NCI-H187 treated with DMSO at 0.1 percent for 48 hours (cell line): ENCODE measurements around the gene ASCL1.

Source experiments
- DNase-seq: peaks from one replicate; lab custom pipeline; 2025; lab: John Stamatoyannopoulos, UW

The ASCL1 gene

DNA sequence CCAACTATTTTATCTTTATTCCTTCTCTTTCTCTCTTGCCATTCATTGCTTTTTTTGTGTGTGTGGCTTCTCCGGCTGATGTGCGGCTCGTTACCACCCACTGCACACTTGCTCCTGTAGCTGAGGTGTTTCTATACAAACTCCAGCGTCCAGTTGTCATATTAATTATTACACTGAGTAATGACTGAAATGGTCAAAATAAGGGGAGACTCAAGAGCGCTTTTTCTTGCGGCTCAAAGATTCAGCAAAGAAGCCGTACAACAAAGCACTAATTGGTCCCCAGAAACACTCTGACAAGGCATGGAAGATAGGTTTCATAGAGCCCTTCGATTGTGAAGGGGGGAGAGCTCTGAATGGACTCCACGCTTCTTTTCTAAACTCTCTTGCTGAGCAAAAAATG lies 5.6 kb upstream of the ASCL1 start:
- DNase-seq = no peak

DNA sequence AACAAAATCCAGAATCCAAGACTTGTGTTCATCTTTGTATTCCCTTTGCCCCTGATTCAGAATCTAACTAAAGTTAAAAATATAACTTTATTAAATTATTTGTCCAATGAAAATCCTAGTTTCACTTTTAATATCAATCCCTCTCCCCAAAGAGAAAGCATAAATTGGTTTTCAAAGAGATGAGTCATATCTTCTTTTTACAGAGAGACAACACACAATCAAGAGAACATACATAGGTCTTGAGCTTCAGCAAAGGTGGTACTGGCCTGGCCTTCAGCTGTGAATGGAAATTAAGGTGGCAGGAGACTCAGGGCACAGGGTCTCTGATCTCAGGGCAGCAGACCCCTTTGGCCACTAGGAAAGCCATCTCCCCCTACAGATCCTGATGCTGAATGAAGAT lies 4.3 kb upstream of the ASCL1 start:
- no peak for DNase-seq

DNA sequence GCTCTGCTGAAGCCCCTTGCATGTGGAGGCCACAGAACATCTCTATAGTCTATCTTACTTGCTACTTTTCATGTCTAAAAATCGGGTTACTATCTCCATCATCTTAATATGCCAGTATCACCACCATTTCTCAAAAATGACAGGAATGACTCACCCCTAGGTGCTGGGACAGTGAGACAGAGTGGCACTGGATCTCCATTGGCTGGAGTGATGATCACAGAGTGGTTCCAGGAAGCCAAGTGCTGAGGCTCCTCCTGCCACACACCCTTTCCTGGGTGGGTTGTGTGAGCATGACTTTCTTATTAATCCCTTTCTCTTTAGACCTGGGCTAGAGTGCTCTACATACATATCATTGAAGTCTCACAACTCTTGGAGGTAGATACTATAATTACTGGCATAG lies 3.3 kb upstream of the ASCL1 start:
- no peak for DNase-seq

DNA sequence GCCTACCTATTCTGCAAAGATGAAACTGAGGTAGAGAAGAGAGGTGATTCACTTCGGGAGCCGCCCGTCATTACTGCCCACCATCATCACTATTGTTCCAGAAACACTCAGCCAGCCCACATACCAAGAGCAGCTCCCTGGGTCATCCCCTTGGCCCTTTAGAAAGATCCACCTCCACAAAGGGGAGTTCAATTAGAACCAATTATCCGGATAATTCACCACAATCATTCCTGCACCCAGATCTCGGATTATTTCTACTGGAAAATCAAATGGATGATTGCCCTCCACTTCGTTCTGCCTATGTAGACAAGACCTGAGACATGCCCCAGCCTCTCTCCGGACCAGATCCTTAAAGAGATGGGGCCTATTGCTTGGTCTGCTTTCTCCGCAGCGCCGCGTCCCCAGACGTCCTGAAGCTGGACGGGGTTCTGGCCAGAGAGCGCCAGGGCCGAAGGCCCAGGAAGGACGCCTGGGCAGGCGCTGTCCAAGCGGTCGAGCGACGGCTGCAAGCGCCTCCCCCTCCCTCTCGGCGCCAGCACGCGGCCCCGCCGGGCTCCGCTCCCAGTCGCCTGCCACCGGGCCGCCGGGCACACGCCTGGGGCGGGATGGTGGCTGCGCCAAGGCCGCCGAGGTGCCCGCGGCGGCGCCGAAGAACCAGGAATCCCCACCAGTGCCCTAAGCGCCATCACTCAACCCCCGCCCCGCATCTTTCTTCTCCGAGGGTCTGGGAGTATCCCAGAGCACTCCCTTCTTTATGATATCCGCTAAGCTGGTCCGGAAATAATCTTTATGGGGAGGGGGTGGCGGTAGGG lies 1.3 kb upstream of the ASCL1 start:
- no peak for DNase-seq

DNA sequence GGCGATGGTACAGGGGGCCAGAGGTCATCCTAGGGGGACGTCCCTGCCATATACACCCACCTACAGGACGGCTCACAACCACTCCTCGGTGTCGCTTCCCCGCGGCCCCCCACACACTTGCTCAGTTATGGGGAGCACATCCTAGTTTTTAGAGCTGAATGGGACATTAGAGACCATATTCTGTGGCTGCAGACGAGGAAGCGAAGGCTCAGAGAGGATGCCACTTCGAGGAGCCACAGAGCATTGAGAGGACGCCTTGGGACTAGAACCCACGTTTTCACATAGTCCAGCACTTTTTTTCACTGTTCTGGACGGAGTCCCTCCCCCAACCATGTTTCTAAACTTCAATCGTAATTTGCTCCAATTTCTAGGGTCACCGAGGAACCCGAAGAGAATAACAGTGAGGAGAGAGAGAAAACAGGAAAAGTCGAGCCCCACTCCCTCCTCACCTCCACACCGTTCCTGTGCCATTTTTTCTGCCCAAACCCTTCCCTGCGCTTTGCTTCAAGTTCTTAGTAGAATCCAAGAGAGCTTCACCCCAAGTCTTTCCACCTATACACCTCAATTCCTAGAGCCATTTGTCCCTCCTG lies 641 bp upstream of the ASCL1 start:
- DNase-seq = no peak

DNA sequence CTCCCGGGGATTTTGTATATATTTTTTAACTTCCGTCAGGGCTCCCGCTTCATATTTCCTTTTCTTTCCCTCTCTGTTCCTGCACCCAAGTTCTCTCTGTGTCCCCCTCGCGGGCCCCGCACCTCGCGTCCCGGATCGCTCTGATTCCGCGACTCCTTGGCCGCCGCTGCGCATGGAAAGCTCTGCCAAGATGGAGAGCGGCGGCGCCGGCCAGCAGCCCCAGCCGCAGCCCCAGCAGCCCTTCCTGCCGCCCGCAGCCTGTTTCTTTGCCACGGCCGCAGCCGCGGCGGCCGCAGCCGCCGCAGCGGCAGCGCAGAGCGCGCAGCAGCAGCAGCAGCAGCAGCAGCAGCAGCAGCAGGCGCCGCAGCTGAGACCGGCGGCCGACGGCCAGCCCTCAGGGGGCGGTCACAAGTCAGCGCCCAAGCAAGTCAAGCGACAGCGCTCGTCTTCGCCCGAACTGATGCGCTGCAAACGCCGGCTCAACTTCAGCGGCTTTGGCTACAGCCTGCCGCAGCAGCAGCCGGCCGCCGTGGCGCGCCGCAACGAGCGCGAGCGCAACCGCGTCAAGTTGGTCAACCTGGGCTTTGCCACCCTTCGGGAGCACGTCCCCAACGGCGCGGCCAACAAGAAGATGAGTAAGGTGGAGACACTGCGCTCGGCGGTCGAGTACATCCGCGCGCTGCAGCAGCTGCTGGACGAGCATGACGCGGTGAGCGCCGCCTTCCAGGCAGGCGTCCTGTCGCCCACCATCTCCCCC lies 777 bp downstream of the ASCL1 start:
- DNase-seq = no peak

DNA sequence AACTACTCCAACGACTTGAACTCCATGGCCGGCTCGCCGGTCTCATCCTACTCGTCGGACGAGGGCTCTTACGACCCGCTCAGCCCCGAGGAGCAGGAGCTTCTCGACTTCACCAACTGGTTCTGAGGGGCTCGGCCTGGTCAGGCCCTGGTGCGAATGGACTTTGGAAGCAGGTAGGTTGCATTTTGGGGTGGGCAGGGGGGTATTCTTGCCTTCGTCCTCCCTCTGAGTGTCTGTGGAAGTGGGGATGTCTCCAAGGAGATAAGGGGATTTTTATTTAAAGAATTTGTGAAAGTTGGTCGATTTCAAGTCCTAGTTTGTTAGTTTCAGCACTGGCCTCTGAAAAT lies 1.3 kb downstream of the ASCL1 start:
- DNase-seq = no peak

DNA sequence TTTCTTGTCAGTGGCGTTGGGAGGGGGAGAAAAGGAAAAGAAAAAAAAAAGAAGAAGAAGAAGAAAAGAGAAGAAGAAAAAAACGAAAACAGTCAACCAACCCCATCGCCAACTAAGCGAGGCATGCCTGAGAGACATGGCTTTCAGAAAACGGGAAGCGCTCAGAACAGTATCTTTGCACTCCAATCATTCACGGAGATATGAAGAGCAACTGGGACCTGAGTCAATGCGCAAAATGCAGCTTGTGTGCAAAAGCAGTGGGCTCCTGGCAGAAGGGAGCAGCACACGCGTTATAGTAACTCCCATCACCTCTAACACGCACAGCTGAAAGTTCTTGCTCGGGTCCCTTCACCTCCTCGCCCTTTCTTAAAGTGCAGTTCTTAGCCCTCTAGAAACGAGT lies 1.9 kb downstream of the ASCL1 start:
- no peak for DNase-seq

DNA sequence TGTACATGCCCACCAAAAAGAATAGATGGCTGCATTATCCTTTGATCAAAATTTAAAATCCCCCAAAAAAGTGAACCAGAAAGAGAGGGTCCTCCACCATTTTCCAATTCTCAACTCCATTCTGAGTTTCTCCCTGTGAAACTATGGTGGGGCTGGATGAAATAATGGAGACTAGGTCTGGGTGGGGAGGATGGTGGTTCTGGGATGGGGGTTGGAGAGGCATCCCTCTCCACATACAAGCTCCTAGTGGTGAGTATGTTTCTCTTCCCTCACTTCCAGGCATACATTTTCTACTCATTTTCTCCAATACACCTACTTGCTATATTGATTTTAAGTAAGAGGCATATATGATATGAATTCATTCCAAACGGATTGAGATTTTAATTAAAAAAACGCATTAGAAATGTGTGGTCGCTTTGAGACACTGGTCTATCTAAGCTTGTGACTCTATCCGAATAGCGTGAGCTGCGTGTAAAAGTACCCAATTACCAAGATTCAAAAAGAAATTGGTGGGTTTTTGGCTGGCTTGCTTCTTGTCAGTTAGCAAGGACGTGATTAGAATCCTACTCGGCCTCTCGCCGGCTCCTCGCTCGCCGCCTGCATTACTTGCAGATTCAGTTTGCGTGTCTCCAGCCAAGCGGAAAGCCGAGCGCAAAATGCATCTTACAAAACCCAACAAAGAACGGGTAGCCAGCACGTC lies 3.4 kb downstream of the ASCL1 start:
- DNase-seq = no peak

DNA sequence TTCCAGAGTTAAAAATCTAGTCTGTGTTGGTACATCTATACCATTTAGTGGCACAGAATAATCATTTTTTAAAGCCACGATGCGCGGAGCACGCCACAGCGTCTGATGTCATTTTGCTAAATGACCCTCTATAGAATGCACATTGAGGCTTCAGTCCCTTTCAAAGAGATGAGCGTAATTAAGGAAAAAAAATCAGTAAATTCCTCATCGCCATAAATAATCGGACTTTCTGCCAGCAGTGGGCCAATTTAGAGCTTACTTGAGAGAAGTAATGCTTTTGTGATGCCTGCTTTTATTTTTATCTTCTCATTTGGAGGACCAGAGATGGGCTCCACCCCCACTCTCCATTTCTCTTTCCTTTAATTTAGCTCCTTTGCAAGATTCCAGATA lies 4.0 kb downstream of the ASCL1 start:
- peak; percentile 82 for DNase-seq

DNA sequence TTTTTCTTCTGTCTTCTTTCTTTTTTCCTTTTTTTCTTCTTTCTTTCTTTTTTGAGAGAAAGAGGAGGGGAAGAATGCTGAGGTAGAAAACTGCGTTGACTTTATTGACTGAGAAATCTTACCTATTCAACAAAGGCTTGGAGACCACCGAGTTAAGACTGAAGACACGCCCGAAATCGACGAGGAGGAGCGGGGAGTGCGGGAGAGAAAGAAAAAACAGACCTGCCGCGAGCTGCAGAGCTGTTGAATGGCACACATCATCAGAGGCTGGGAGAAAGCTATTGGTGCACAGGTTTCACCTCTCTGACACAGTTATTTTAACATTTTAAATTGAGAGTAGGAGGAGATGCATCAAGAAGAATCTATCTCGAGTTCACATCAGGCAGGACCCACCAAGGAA lies 5.1 kb downstream of the ASCL1 start:
- DNase-seq = no peak

DNA sequence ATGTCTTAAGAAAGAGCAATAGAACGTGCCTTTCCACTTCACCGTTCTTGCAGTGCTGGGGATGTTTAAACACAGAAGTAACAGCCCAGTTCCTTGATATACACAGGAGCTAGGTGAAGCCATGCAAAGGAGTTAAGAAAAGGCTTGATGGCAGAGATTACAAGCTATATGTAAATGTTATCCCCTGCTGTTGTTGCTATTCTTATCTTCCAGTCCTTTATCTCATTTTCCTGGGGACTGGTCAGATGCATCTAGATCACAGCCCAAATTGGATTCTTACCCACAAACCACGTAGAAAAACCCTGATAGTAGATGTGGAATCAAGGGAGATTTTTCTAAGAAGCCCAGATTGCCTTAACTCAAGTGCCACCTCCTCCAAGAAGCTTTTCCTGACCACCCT lies 5.5 kb downstream of the ASCL1 start:
- DNase-seq = no peak

DNA sequence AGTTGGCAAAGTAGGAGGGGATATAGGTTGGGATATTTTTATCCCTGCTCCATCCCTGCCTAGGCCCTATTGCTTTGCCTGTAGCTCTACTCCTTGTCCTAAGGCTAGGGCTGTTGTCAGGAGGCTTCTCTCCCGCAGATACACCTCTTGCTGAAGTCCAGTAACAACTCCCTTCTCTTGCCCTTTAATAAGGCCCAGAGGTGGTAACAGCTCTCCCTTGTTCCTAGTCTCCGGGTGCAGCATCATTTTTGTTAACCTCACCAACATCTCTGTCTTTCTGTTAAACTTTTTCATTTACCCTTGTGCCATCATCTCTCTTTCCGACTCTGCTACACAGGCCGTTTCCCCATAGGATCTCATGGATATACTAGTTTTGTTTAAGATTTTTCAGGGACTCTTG lies 6.3 kb downstream of the ASCL1 start:
- no peak for DNase-seq

DNA sequence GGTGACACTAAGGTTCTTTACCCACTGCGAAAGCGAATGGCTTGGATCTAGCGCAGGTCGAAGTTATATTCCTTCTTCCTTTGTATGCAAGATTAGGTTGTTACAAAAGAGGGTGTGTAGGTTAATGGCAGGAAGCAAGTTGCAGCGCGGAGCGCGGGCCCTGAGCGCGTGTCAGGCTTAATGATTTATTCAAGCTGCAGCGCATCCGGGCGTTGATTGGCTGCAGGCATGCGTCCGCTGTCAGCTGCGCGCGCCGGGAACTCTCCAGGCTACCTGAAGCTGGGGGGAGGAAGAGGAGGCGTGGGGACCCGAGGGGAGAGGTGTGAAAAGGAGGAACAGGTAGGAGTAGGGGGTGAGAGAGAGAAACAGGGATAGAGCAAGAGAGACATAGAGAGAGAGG lies 7.4 kb downstream of the ASCL1 start:
- peak; percentile 87 for DNase-seq

DNA sequence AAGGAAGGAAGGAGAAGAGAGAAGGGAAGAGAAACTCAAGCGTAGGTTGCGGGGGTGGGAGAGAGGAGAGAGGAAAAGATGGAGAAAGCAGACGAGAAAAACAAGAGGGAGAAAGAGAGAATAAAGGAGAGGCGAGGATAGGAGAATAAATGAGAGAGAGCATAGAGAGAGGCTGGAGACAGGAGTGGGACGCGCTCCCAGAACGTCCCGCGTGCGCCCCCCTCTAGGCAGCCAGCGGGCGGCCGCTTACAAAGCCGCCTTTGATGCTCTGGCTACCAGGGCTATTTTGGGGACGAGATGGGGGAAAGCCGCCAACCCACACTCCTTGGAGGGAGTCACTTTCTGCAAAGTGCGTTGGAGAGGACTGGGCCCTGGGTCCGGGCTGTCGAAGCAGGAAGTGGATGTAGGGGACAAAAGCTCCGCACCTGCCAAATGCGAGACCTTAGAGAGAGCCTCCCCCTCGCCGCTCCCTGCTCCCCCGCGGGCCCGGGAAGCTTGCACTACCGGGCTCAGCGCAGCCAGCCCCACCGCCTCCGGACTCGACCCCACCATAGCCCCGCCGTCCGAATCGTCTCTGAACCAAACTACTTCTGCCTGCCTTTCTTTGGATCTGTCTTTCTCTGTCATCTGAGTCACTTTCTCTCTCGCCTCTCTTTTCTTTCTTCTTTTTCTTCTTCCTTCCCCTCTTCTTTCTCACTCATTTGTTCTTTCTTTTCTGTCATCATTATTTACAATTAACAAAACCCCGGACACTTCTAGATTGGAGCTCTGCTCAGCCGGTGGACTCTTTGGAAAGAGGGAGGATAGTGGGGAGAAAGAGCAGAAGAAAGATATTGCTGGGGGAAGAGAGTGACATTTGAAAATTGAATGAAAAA lies 8.0 kb downstream of the ASCL1 start:
- DNase-seq = no peak

DNA sequence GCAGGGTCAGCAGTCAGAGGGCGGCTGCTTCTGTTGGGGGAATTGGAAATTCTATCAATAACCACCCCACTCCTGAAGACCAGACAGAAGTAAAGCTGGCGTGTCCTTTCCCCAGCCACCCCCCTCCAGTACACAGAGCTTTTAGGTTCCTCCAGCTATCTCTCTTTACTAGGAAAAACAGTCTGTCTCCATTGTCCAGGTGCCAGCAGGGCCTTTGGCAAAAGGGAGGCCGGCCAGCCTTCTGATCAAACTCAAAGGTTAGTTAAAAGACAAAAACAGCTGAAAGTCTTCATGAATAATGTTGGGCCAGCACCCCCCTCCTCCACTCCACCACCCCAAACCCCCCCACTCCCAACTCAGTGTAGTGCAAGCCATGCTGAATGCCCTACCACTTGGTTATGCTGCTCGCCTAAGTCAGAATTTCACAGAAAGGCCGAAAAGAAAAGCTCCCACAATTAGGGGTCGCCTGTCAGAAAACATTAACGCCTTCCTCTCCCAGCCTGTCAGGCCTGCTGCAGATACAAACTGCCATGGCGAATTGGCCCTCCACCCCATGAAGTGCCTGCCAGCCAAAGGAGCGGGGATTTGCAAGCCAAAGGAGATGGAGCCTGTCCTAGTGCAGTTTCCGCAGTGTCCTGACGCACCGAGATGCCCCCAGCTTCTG lies 8.9 kb downstream of the ASCL1 start:
- no peak for DNase-seq

DNA sequence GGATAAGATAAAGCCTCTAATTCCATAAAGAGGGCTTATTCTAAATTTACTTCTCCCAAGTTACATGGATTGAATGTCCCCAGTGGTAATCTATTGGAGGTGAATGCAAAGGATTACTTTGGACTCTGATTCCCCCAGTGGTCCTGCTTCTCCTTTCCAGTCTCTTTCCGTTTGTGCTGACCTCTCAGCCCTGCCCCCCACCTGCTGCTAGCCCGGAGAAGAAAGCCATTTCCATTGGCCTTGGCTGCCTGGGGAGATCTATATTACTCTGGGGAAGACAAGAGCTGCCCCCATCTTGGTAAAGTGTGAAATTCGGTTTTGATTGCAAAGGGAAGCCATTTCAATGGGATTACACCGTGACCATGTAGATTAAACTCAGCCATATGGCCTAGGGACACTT lies 13.3 kb downstream of the ASCL1 start:
- DNase-seq = no peak

DNA sequence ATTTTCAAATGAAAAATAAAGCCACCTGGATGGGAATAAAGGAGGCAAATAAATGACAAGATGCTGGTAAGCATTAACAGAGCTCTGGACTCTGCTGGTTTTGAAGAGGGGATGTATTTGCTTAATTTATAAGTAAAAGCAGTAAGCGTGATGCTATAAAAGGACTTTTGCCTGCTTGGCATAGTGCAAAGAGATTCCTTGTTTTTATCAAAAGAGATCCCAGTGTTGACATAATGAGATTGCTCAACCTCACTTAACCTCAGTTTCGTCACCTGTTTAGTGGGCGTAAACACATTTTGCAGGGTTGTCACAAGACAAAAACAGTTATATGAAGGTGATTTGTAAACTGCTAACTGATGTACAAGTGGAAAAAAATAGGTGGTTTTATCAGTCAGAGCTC lies 13.8 kb downstream of the ASCL1 start:
- DNase-seq = no peak

DNA sequence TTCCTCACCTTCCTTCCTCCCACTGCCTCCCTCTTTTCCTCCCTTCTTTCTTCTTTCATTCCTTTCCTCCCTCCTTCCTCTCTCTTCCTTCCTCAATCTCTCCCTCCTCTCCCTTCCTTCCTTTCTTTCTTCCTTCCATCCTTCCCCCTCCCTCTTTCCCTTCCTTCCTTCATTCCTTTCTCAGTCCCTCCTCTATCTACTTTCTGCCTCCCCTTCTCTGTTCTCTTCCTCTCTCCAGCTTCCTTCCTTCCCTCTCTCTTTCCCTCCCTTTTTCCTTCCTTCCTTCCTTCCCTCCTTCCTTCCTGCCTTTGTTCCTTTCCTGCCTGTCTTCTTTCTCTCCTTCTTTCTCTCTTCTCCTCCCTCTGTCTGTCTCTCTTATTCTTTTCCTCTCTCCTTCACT lies 16.1 kb downstream of the ASCL1 start:
- no peak for DNase-seq

DNA sequence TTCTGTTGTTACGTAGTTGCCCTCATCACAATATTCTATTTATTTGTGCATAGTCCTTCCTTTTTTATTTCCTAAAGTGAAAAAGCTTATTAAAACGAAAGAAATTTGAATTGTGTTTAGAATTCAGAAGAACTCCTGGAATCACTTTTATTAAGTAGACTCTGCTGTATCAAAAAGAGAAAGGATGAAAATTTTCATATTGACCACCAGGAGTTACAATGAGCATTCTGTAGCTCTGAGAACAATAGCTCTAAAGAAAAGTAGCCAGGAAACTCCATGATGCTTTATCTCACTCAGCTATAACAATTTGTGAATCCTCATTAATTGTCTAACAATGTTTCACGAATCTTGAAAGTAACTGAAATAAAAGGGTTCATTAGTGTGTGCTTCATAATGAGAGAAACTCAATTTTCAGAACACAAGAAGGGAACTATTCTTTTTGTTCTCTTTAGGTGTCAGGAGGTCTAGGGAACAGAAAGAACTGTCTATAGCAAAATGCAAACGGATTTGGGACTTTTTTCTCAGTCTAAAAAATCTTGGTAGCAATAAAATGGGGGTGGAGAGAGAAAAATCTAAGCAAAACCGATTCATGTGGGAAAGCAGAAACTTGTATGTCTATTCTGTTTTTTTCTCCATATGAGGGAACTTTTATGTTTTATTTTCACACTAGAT lies 19.3 kb downstream of the ASCL1 start:
- no peak for DNase-seq
